Activated naive CD4-positive, alpha-beta T cell treated with anti-CD3 and anti-CD28 coated beads, Interleukin-2, amount 50 U/mL, for 72 hours (primary cell): Measurements from ENCODE around the gene THBD. TPM values are rescaled to one million over a fixed set of nuclear protein-coding genes. Genes with fewer than 3 reads are reported as not detected.

Experiments used
- ATAC-seq, 2 donors: fragments of 150-1000 bp; cut with Tn5 transposase; 2 replicates each; pipeline ENCODE4 v1.10.0; 2021; ENCODE audit warnings: mild to moderate bottlenecking in 2 of 2, moderate library complexity in 2 of 2
- DNase-seq, 2 donors: peaks; one replicate each; pipeline ENCODE4 v3.0.0; 2021 to 2022; ENCODE audit warnings: low spot score in 2 of 2
- H3K27ac Mint-ChIP-seq, 2 donors: one replicate each; pipeline ENCODE4 v1.8.0; 2022; ENCODE audit warnings: mild to moderate bottlenecking in 2 of 2, mixed read lengths in 2 of 2
- H3K36me3 Mint-ChIP-seq, 2 donors: one replicate each; pipeline ENCODE4 v1.8.0; 2022; ENCODE audit warnings: mixed read lengths in 2 of 2
- H3K9me3 Mint-ChIP-seq, 2 donors: one replicate each; pipeline ENCODE4 v1.8.0; 2022; ENCODE audit warnings: mixed read lengths in 2 of 2
- total RNA-seq, 2 donors: library from RNA; stranded (reverse); gene quantifications; one replicate each; pipeline ENCODE4 v1.2.3, GENCODE V29; 2022

Gene THBD
- total RNA-seq, 2 donors from 2014 or later: not detected

DNA sequence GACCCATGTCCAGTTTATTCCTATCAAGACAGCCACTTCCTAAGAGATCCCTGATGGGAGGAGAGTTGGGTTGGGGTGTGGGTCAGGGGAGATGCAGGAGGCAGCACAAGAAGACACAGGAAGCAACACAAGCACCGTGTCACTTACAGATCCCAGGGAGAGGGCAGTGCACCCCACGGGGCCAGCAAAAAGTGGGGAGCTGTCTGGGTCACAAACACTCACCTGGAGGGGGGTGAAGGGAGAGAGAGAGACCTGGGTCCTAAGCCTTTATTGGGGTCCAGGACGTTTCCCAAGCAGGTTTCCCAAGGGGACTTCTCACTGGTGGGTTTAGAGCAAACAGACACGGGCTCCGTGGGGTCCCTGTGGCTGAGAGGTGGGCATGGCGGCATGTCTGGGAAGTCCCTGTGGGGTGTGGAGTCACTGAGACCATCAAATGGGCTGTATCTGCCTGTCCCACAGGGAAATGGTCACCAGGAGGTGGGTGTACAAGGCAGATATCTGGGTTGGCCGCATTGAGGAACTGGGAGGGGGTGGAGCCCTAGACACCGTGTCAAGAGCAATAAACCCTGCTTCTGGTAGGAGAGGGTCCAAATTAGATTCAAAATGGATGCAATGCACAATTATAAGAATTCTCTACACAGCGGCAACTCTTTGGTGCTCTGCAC lies 38.2 kb upstream of the THBD start:
- DNase-seq: no peak
- Mint-ChIP-seq H3K36me3 (no peaks in the 10 kb centered on the region), H3K9me3 (no peaks in the 10 kb centered on the region), H3K27ac (no peak overlapping the region)
- no peak for ATAC-seq

- Mint-ChIP-seq H3K9me3 (no peaks in the 10 kb centered on the region), H3K27ac (peak overlapping the region in 1 of 2 donors; percentile 65), H3K36me3 (no peaks in the 10 kb centered on the region)
- no peak for DNase-seq
- no peak for ATAC-seq
Observed at GRCh38 chr20:23086931-23087411, 37.5 kb upstream of the THBD start.

DNA sequence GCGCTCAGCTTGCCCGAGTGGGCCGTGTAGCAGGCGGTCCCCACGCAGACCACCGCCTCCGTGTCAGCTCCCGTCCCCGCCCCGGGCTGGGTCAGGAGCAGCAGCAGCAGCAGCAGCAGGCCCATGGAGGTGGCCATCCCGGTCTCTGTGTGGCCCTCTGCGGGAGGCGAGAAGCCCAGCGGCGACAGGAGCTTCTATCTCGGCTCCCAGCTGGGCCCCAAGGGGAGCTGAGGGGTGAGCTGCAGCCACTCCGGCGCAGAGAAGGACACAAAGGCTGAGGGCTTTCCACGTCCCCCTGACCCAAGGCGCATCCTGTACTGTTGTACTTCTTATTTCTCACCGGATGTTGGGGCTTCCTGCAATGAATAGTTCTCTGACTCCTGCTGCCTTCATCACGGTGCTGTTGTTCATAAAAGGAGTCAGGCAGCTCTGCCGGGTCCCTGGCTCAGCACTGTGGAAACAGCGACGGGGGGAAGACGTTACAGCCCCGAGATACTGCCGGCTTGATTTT lies 36.6 kb upstream of the THBD start, which contains the start of gene CD93:
Gene CD93, minus strand, starts transcription at position 269 of the 511 bp plus-strand sequence. Its CDS starts 132 bp downstream, at position 137.
- ATAC-seq (peak; percentile 91 to 97), DNase-seq (peak in 1 of 2 donors; percentile 10)
- Mint-ChIP-seq H3K27ac (peak within 1 kb of the TSS in 1 of 2 donors; percentile 65), H3K9me3 (no peaks in the 10 kb centered on the region), H3K36me3 (no peaks in the 10 kb centered on the region)

GRCh38 chr20:23085436-23086055 lies 36.1 kb upstream of the THBD start:
- Mint-ChIP-seq H3K9me3 (no peaks in the 10 kb centered on the region), H3K36me3 (no peaks in the 10 kb centered on the region), H3K27ac (no peak overlapping the region)
- no peak for ATAC-seq
- DNase-seq: no peak

- H3K36me3 Mint-ChIP-seq: no peaks in the 10 kb centered on the region
Observed at GRCh38 chr20:23084845-23085365, 35.4 kb upstream of the THBD start.

DNA sequence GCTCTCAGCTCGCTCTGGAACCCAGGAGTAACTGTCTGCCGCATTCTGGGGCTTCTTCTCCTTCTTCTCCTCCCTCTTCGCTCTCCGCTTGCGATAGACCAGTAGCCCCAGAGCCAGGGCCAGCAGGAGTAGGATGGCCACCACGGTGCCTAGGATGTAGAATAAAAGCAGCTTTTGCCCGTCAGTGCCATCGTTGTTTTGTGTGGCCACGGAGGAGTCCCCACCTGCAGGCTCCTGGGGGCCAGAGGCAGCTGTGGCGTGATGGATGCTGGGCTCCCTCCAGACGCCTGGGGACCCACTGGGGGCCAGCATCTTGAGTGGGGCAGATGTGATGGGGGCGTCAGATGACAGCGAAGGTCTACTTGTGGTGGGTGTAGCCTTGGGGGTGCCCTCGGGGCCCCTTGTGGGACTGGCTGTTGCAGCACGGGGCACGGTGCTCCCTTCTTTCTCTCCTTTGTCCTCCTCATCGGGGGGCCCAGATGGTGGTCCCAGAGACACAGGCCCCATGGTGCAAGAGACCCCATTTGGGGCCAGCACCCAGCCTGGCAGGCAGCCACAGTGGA lies 34.9 kb upstream of the THBD start:
- DNase-seq: no peak
- Mint-ChIP-seq H3K9me3 (no peaks in the 10 kb centered on the region), H3K27ac (no peak overlapping the region), H3K36me3 (no peaks in the 10 kb centered on the region)
- no peak for ATAC-seq

More at GRCh38 chr20:23084845-23085365, 35.4 kb upstream of the THBD start:
- no peak for ATAC-seq
- no peak for DNase-seq
- no peak overlapping the region for H3K27ac Mint-ChIP-seq
- no peaks in the 10 kb centered on the region for H3K9me3 Mint-ChIP-seq

GRCh38 chr20:23083553-23084220 lies 34.2 kb upstream of the THBD start:
- H3K9me3 Mint-ChIP-seq: no peaks in the 10 kb centered on the region
- H3K36me3 Mint-ChIP-seq: no peaks in the 10 kb centered on the region
- no peak overlapping the region for H3K27ac Mint-ChIP-seq
- ATAC-seq: no peak
- DNase-seq: no peak

- H3K9me3 Mint-ChIP-seq: no peaks in the 10 kb centered on the region
- DNase-seq: no peak
- ATAC-seq: no peak
- no peaks in the 10 kb centered on the region for H3K36me3 Mint-ChIP-seq
- no peak overlapping the region for H3K27ac Mint-ChIP-seq
Observed at GRCh38 chr20:23082846-23083552, 33.5 kb upstream of the THBD start.

DNA sequence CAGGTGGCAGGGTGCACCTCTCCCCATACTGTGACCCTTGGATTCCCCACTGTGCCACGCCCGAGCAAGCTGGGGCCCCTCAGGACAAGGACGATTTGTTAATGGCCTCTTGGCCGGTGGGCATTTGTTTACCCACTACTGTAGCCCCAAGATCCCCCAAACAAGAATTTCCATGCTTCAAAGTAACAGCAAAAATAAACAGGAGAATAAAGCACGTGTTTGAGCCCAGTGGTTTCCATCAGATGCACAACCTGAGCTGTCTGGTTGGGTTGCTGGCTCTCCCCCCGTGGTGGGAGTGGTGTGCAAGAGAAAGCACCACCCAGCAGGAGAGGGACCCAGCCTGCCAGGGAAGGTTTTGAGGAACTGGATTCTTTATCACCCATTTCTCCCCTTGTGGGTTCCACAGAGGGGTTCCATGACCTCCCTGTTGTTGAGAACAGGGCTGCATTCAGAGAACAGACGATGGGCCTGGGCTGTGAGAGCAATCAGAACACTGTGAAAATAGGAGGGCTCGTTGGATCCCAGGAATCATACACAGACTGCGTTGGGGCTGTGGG lies 31.9 kb upstream of the THBD start:
- ATAC-seq: no peak
- Mint-ChIP-seq H3K36me3 (no peaks in the 10 kb centered on the region), H3K9me3 (no peaks in the 10 kb centered on the region), H3K27ac (no peak overlapping the region)
- DNase-seq: no peak

- no peaks in the 10 kb centered on the region for H3K36me3 Mint-ChIP-seq
- ATAC-seq (no peak), DNase-seq (no peak)
- no peak overlapping the region for H3K27ac Mint-ChIP-seq
- no peaks in the 10 kb centered on the region for H3K9me3 Mint-ChIP-seq
Observed at GRCh38 chr20:23080521-23080920, 31.0 kb upstream of the THBD start.

DNA sequence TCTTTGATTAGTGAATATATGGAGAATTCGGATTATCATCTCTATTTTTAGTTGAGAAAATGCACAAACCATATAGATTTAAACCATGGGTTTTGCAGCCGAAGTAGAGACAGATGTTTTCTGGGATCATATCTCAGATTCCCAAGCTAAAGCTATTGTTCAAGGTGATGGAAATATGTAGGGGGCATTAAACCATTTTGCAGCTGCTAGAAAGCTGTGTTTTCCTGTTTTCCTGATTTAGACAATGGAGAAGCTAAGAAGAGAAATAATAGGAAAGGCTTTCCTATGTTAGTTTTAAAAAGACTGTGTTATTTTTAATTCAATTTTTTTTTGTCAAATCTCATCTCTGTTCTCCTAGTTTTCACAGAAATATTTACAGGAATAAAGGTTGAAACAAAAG lies 30.5 kb upstream of the THBD start:
- no peak for DNase-seq
- Mint-ChIP-seq H3K27ac (no peak overlapping the region), H3K9me3 (no peaks in the 10 kb centered on the region), H3K36me3 (no peaks in the 10 kb centered on the region)
- no peak for ATAC-seq

GRCh38 chr20:23079016-23079351 lies 29.5 kb upstream of the THBD start:
- Mint-ChIP-seq H3K36me3 (no peaks in the 10 kb centered on the region), H3K9me3 (no peaks in the 10 kb centered on the region), H3K27ac (no peak overlapping the region)
- no peak for DNase-seq
- no peak for ATAC-seq

GRCh38 chr20:23078351-23079015 lies 29.0 kb upstream of the THBD start:
- Mint-ChIP-seq H3K36me3 (no peaks in the 10 kb centered on the region), H3K9me3 (no peaks in the 10 kb centered on the region), H3K27ac (no peak overlapping the region)
- no peak for ATAC-seq
- no peak for DNase-seq

DNA sequence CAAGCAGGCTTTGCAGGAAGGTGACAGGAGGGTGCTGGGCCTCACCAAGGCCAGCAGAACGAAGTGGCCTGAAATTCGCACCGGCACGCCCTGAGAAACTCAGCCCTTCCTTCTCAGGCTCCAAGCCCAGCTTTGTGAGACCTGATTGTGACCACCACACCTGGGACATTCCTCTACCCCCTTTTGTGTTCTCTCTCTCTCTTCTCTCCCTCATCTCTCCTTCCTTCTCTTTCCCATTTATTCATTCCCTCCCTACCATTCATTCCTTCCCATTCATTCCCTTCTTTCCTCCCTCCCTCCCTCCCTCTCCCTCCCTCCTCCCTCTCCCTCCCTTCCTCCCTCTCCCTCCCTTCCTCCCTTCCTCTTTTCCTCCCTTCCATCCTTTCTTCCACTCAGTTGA lies 27.8 kb upstream of the THBD start:
- DNase-seq (no peak), ATAC-seq (no peak)
- Mint-ChIP-seq H3K27ac (no peak overlapping the region), H3K36me3 (no peaks in the 10 kb centered on the region), H3K9me3 (no peaks in the 10 kb centered on the region)

DNA sequence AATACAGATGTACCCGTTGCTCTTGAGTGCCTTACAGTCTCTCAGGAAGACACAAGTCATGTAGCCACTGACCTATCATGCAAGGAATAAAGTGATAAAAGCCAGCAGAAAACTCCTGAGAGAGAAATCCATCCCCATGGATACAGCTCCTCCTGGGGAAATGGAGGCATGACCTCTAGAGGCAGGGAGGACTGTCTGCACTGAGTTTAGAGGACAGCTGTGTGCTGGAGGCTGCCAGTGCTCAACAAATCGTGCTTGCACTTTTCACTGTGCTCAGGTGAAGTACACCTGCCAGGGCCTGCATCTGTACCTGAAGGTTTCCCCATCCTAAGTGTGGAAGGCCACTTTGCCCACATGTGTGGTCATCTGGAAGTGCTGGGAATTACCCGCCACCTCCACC lies 24.6 kb upstream of the THBD start:
- no peak for DNase-seq
- H3K36me3 Mint-ChIP-seq: no peaks in the 10 kb centered on the region
- H3K9me3 Mint-ChIP-seq: no peaks in the 10 kb centered on the region
- no peak for ATAC-seq
- H3K27ac Mint-ChIP-seq: no peak overlapping the region
